Adrenal gland (tissue), 5 donors: Measurements from ENCODE around the gene CHST14.

Source experiments
- CTCF ChIP-seq, 6 experiments: fragments of 450-650 bp in 4 of 6; fragments of 200-600 bp in 2 of 6; sonication (generic) in 1 of 6; IDR thresholded peaks; 1 replicate in 5 of 6; 2 replicates in 1 of 6; pipeline versions ENCODE4 v1.5.1 to v1.8.0; 2016 to 2021; ENCODE audit warnings: antibody characterized with exemption in 6 of 6, mild to moderate bottlenecking in 2 of 6, moderate library complexity in 1 of 6
- POLR2A ChIP-seq, 2 donors: fragments of 450-650 bp; IDR thresholded peaks; one replicate each; pipeline ENCODE4 v1.6.1; 2017; ENCODE audit warnings: antibody characterized with exemption in 2 of 2, mild to moderate bottlenecking in 2 of 2, moderate library complexity in 1 of 2
- donor health status: DM: no; HTN: no; CAD: no.

- TF ChIP-seq CTCF (IDR thresholded peaks at IDR 0.05) (no peak), POLR2A (IDR thresholded peaks at IDR 0.05) (no peak)
Measured at GRCh38 chr15:40487816-40488682, 17.3 kb downstream of the CHST14 start.
